PFSK-1 (cell line): Measurements from ENCODE around the gene ST8SIA1.

ENCODE experiments used
- FOXP2 ChIP-seq: optimal IDR thresholded peaks from 2 replicates; pipeline ENCODE3; 2011; ENCODE audit warnings: borderline replicate concordance, control low read depth, inconsistent platforms; ENCODE audit not compliant: insufficient read depth; ENCODE audit errors: extremely low read length, extremely low read depth
- POLR2AphosphoS5 ChIP-seq: IDR thresholded peaks from 2 replicates; pipeline ENCODE4 v1.6.1; 2012; ENCODE audit warnings: low read depth, mild to moderate bottlenecking, control low read depth, low read length, moderate library complexity
- REST ChIP-seq, 2 experiments: IDR thresholded peaks; 2 replicates each; pipeline versions ENCODE4 v1.6.1 to v1.8.0; 2011 to 2012; ENCODE audit warnings: low read depth in 2 of 2, low read length in 2 of 2, control low read depth in 1 of 2, inconsistent platforms in 1 of 2, mild to moderate bottlenecking in 1 of 2, moderate library complexity in 1 of 2; ENCODE audit not compliant: insufficient read depth in 1 of 2
- SIN3A ChIP-seq: IDR thresholded peaks from 2 replicates; pipeline ENCODE4 v1.6.1; 2012; ENCODE audit warnings: mild to moderate bottlenecking, low read length, moderate library complexity, borderline replicate concordance; ENCODE audit not compliant: insufficient read depth

GRCh38 chr12:22360774-22361173, 26.3 kb upstream of the ST8SIA1 start:
- TF ChIP-seq POLR2AphosphoS5 (no peak), FOXP2 (no peak), SIN3A (no peak), REST (IDR thresholded peaks at IDR 0.05; ENCODE audit: insufficient read depth in 1 of 2, low read depth in 2 of 2, low read length in 2 of 2) (no peak)
